GM13977 (cell line): Measurements from ENCODE around the gene AGBL4.
"Not testable (repeated sequence)": the region's sequence is repeated elsewhere in the genome, so short reads cannot be mapped to it uniquely, and the experiment has no call there.

Source experiments
- DNase-seq: peaks from one replicate; pipeline ENCODE4 v3.0.0; 2012; ENCODE audit warnings: low spot score
- CTCF ChIP-seq: IDR thresholded peaks from 2 replicates; pipeline ENCODE4 v1.5.1; 2012; ENCODE audit warnings: mild to moderate bottlenecking, control low read depth; ENCODE audit not compliant: insufficient read depth; ENCODE audit errors: extremely low read depth, missing control alignments
- in situ Hi-C: fragments of 300-500 bp; cut with MboI; formaldehyde crosslinking; loops from one replicate; pipeline ENCODE4 v1.12.0; 2022; ENCODE audit warnings: low sequenced_read_pairs, low pct_unique_long_range_greater_than_20kb, mixed read lengths, inconsistent platforms; ENCODE audit not compliant: unreplicated experiment

The AGBL4 gene

DNA sequence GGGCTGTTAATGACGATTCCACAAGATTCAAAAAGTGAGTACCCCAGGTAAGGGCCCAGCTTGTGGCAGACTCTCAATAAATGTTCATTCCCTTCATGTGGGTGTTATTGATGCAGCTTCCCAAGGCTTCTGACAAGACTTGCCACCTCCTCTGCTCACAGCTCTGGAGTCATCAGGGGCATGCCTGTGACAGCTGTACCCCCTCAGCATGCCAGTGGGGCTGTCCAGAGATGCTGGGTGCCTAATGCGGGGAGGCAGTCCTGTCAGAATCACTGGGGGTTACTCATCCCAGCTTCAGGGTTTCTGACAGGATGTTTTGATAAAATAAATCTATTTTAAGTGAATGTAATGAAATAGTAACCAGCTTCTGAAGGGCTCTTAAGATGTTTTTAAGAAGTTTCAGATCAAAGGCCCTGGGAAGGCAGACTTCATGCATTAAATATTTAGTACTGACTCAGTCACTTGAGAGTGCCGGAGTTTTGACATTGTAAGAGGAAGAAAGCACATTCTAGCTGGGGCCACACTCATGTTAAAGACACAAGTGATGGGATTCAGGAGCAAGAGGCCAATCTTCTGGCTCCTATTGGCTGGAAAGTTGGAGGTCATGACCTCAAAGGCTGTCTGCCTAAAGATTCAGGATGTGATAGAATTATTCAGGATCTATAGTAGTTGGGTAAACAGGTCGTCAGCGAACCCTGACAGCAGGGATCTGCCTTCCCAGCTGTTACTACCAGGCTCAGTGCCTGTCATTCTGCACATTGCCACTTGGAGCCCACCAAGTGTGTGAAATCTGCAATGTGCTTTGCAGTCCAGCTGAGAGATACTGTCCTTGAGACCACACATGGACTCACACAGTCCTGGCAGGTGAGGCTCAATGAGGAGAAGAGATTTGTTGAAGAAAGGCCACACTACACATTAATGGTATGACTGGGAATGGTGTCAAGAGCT is 1007.5 kb downstream of the AGBL4 start:
- TF ChIP-seq CTCF, result no peak
- in situ Hi-C loops, result no loop called here
- DNase-seq, result no peak

DNA sequence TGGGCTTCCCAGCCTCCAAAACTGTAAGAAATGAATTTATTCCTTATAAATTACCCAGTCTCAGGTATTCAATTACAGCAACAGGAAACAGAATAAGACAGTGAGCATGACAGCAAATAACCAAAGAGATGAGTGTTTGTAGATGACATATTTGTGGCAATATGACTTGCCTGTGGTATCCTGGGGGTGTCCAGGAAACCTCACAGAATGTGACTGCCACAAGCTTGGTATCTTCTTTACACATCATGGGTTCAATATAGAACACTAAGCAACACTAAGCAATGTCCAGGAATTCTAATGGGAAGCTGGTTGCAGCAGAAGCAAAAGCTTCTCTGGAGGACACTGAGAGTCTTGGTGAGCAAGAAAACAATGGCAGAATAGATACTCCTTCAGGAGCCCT is 1010.7 kb downstream of the AGBL4 start:
- in situ Hi-C loops, result no loop called here
- no peak for DNase-seq
- TF ChIP-seq CTCF, result no peak

DNA sequence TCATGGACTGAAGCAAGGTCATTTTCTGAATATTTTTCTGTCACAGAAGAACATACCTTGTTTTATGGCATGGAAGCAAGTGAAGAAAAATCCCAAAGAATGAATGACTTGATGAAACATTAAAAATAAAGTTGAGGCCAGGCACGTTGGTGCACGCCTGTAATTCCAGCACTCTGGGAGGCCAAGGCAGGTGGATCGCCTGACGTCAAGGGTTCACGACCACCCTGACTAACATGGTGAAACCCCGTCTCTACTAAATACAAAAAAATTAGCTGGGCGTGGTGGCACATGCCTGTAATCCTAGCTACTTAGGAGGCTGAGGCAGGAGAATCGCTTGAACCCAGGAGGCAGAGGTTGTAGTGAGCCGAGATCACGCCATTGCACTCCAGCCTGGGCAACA is 1020.8 kb downstream of the AGBL4 start:
- in situ Hi-C loops, DNase-seq: not testable (repeated sequence)

GRCh38 chr1:48999321-48999720 is 1024.4 kb downstream of the AGBL4 start:
- TF ChIP-seq CTCF, result no peak
- no peak for DNase-seq
- in situ Hi-C loops, result no loop called here

- no peak for DNase-seq
- in situ Hi-C loops, result no loop called here
- TF ChIP-seq CTCF, result no peak
These were observed 1027.4 kb downstream of the AGBL4 start for GRCh38 chr1:48996311-48996710.

DNA sequence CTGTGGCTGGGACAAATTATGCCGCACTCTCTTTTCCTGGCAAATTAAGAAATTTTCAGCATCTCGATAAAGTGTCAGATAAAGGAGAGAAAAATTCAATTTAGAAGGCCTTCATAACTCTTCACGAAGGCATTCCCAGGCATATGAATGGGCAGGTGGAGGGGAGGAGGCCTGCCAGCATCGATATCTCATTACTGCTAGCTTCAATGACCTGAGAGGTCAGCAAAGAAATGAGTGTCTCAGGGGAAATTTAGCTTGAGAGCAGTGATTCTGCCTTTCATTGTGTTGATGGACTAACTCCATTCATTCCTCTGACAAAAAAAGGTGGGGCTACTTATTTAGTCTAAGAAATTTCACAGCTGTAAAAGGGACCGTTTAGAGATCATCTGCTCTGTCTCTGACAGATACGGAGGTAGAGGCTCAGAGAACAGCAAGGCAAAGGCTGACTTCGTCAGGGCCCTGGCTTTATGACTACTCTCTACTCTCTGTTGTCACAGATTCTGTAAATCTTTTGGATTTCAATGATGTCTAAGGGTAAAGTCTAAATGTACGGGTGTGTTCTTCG is 1035.0 kb downstream of the AGBL4 start:
- no peak for TF ChIP-seq CTCF
- in situ Hi-C loops, result no loop called here
- no peak for DNase-seq

DNA sequence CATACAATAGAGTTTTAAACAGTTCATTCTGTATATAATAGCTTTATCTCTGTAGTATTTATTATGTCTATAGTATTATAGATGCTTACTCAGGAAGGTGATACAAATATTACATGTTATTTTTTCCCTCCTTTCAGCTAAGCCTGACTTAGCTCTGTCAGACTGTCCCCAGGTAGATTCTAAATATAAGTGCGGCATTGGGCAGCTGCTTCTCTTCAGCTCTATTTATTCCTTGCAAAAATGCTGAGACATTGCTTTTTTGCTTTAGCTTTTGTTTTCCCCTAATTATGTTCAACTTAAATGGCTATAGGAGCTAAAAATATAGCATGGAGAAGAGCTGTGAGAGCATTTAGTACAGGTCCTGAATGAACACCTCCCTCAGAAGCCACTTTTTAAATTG is 1043.8 kb downstream of the AGBL4 start:
- no peak for TF ChIP-seq CTCF
- in situ Hi-C loops, result no loop called here
- DNase-seq, result no peak
